Progenitor cell of endocrine pancreas (in vitro differentiated cells): ENCODE data around the gene STAMBPL1. TPM values are rescaled to one million over a fixed set of nuclear protein-coding genes. Genes with fewer than 3 reads are reported as not detected.
"Not testable (repeated sequence)": the region's sequence is repeated elsewhere in the genome, so short reads cannot be mapped to it uniquely, and the experiment has no call there.

Experiments used
- DNase-seq: peaks from one replicate; pipeline ENCODE4 v3.0.0; 2021; ENCODE audit warnings: low spot score; ENCODE audit not compliant: unreplicated experiment
- H3K27ac Mint-ChIP-seq: 2 replicates; pipeline ENCODE4 v1.8.0; 2021; ENCODE audit warnings: mild to moderate bottlenecking, moderate library complexity, mixed read lengths
- H3K27me3 Mint-ChIP-seq: 2 replicates; pipeline ENCODE4 v1.8.0; 2021; ENCODE audit warnings: mixed read lengths
- H3K36me3 Mint-ChIP-seq: 2 replicates; pipeline ENCODE4 v1.8.0; 2022; ENCODE audit warnings: mixed read lengths; ENCODE audit not compliant: insufficient read depth
- H3K4me1 Mint-ChIP-seq: 2 replicates; pipeline ENCODE4 v1.8.0; 2021; ENCODE audit warnings: low read depth, mixed read lengths
- H3K4me3 Mint-ChIP-seq: 2 replicates; pipeline ENCODE4 v1.8.0; 2021; ENCODE audit warnings: low read depth, mild to moderate bottlenecking, moderate library complexity, mixed read lengths
- H3K9me3 Mint-ChIP-seq: 2 replicates; pipeline ENCODE4 v1.8.0; 2021; ENCODE audit warnings: low read depth, mixed read lengths
- CTCF ChIP-seq: fragments of 200-600 bp; sonication (generic); IDR thresholded peaks from one replicate; pipeline ENCODE4 v1.5.0; 2021; ENCODE audit warnings: antibody characterized with exemption, mild to moderate bottlenecking; ENCODE audit not compliant: unreplicated experiment
- total RNA-seq: library from RNA; stranded (reverse); gene quantifications from 2 replicates; pipeline ENCODE4 v1.2.1, GENCODE V29; 2021

The STAMBPL1 gene
- total RNA-seq, 1 donor from 2014 or later: 1.3 TPM

DNA sequence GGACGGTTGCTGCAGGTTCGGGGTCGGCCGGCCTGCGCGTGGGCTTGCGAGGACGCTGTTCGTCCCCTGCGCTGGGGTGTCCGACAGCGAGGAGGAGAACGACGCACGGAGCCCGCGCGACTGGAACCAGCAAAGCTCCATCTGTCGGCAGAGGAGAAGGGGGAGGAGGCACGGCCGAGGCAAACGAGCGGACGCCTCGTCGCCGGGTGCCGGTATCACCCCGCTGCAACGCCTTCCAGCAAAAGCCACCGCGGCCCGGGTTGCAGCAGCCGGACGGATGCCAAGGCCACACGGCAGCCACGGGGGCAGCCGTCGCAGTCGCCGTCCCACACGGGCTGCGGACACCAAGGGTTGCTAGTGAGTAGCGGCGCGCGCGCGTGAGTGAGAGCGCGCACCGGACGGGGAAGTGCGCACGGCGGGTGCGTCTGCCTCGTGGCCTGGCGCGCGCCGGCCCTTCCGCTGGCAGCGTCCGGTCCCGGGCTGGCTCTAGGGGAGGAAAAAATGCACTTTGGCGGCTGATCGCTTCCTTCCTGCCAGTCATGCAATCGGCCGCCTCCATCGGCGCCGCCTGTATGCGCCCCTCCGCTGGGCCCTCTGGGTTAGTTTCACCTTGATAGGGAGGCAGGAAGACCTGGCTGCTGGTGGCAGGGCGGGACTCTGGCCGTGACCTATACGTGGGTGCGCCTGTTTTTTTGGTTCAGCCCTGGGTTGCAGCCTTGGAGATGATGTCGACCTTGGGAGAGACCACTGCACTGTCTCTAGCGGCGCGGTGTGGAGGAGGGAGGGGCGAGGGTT lies 434 bp downstream of the STAMBPL1 start:
- Mint-ChIP-seq H3K27ac (peak overlapping the region; percentile 89), H3K4me1 (peaks cover 3% of the 10 kb centered on the region), H3K27me3 (peaks cover 70% of the 10 kb centered on the region), H3K9me3 (no peaks in the 10 kb centered on the region), H3K4me3 (peak overlapping the region; percentile 88), H3K36me3 (no peaks in the 10 kb centered on the region)
- DNase-seq: peak; percentile 42
- TF ChIP-seq CTCF: no peak

DNA sequence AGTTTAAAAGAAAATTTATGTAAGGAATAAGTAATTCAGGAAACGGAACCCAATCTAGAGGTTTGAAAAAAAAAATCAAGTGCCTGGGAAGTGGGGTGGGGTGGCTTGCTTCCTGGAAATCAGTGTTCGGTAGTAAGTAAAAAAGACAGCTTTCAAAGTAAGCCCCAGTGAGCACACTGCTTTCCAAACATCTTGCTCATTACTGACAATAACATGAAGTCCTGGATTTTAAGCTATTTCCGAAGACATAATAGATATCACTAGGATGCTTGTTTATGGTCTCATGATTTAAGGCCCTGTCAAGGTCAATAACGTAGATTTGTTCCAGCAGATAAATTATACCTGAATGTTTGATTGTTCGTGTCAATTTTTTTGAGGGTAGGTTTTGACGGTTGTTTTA lies 1.3 kb downstream of the STAMBPL1 start:
- DNase-seq: no peak
- peaks cover 3% of the 10 kb centered on the region for H3K4me1 Mint-ChIP-seq
- no peak for TF ChIP-seq CTCF

GRCh38 chr10:88881922-88882645 lies 2.0 kb downstream of the STAMBPL1 start:
- H3K27me3 Mint-ChIP-seq: peaks cover 61% of the 10 kb centered on the region

More for the DNA sequence above, 1.3 kb downstream of the STAMBPL1 start:
- Mint-ChIP-seq H3K27ac (no peak overlapping the region), H3K9me3 (no peaks in the 10 kb centered on the region), H3K4me3 (peak overlapping the region; percentile 88), H3K27me3 (peaks cover 69% of the 10 kb centered on the region), H3K36me3 (no peaks in the 10 kb centered on the region)

GRCh38 chr10:88882646-88883447 lies 2.8 kb downstream of the STAMBPL1 start:
- H3K27ac Mint-ChIP-seq, H3K4me1 Mint-ChIP-seq, H3K36me3 Mint-ChIP-seq, H3K4me3 Mint-ChIP-seq, DNase-seq, H3K9me3 Mint-ChIP-seq: not testable (repeated sequence)
- H3K27me3 Mint-ChIP-seq: peaks cover 55% of the 10 kb centered on the region

More at GRCh38 chr10:88881922-88882645, 2.0 kb downstream of the STAMBPL1 start:
- Mint-ChIP-seq H3K4me1 (peaks cover 3% of the 10 kb centered on the region), H3K36me3 (no peaks in the 10 kb centered on the region), H3K4me3 (no peak overlapping the region), H3K27ac (no peak overlapping the region), H3K9me3 (no peaks in the 10 kb centered on the region)
- no peak for DNase-seq
- no peak for TF ChIP-seq CTCF

DNA sequence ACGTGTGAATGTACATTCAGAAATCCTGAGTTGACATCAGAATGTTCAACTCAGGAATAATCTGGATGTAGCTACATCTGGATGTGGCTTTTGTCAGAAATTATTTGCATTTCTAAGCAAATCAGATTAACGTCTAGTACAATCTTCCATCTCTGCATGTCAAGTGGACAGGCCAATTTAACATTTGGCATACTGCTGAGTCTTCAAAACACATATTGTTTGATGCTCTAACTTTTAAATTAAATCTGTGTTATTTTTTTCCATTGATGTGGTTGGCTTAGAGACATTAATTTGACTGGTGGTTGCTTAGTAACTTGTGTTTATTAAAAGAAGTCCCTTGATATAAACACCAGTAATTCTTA lies 3.4 kb downstream of the STAMBPL1 start:
- peaks cover 55% of the 10 kb centered on the region for H3K27me3 Mint-ChIP-seq
- H3K27ac Mint-ChIP-seq: no peak overlapping the region
- H3K9me3 Mint-ChIP-seq: no peaks in the 10 kb centered on the region
- H3K36me3 Mint-ChIP-seq: no peaks in the 10 kb centered on the region
- DNase-seq: no peak
- no peak overlapping the region for H3K4me3 Mint-ChIP-seq
- peaks cover 3% of the 10 kb centered on the region for H3K4me1 Mint-ChIP-seq
- no peak for TF ChIP-seq CTCF
